Measurements from ENCODE around the gene PPM1E. TPM values are rescaled to one million over a fixed set of nuclear protein-coding genes. Genes with fewer than 3 reads are reported as not detected.

PPM1E gene
- total and polyA plus RNA-seq, 7 donors, result 0.01 to 0.24 (median 0.10) TPM; not detected in 3

GRCh38 chr17:58966208-58966607, 210.6 kb downstream of the PPM1E start:
- intact Hi-C loops (cut with DNase I), result no loop called here
- WGBS, 3 donors, result 90 to 94% (median 91%) methylated on average over 3 of the region's 3 CpGs
- Histone ChIP-seq H3K4me1 (no peaks in the 10 kb centered on the region), H3K36me3 (ENCODE audit: insufficient read depth in 1 of 2, low read depth in 1 of 2) (no peaks in the 10 kb centered on the region), H3K27ac (no peak overlapping the region), H3K9me3 (no peaks in the 10 kb centered on the region), H3K4me3 (no peak overlapping the region), H3K27me3 (ENCODE audit: insufficient read depth in 3 of 3, low read length in 2 of 3) (no peaks in the 10 kb centered on the region)
- DNase-seq (no peak), ATAC-seq (no peak)
- TF ChIP-seq, protein P1, sequence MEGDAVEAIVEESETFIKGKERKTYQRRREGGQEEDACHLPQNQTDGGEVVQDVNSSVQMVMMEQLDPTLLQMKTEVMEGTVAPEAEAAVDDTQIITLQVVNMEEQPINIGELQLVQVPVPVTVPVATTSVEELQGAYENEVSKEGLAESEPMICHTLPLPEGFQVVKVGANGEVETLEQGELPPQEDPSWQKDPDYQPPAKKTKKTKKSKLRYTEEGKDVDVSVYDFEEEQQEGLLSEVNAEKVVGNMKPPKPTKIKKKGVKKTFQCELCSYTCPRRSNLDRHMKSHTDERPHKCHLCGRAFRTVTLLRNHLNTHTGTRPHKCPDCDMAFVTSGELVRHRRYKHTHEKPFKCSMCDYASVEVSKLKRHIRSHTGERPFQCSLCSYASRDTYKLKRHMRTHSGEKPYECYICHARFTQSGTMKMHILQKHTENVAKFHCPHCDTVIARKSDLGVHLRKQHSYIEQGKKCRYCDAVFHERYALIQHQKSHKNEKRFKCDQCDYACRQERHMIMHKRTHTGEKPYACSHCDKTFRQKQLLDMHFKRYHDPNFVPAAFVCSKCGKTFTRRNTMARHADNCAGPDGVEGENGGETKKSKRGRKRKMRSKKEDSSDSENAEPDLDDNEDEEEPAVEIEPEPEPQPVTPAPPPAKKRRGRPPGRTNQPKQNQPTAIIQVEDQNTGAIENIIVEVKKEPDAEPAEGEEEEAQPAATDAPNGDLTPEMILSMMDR (IDR thresholded peaks at IDR 0.05), result no peak

DNA sequence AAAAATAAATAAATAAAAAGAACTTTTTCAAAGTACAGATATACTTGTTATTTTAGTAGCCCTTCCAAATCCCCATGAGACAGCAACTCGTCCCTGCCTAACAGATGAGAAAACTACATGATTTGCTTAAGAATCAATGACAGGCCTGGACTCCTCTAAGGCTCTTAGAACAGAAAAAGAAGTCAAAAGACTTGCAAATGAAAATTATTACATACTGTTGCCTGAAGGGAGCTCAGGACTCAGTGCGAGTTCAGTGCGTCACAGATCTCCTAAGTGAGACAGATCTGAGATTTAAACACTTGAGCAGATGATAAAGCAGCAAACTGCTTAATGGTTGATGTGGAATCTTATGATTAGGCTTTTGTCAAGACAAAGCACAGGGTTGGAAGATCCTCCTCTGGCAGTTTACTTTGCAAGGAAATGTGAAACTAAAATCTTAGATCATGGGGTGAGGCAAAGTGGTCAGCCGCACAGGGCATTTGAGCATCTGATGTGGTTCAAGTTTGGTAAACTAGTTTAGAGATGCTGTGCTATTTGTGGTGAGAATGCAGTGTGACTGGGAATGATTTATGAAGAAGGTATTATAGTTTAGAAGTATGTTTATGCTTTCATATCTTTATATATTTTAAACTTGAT, 212.9 kb downstream of the PPM1E start:
- Histone ChIP-seq H3K27ac (no peak overlapping the region), H3K4me3 (no peak overlapping the region), H3K36me3 (ENCODE audit: insufficient read depth in 1 of 2, low read depth in 1 of 2) (no peaks in the 10 kb centered on the region), H3K27me3 (ENCODE audit: insufficient read depth in 3 of 3, low read length in 2 of 3) (no peaks in the 10 kb centered on the region), H3K4me1 (no peaks in the 10 kb centered on the region), H3K9me3 (no peaks in the 10 kb centered on the region)
- ATAC-seq, result no peak
- no peak for DNase-seq
- TF ChIP-seq, protein P1 (IDR thresholded peaks at IDR 0.05), result no peak
- intact Hi-C loops (cut with DNase I), result no loop called here
- 62 to 70% (median 63%) methylated on average over 4 of the region's 4 CpGs for WGBS, 3 donors

GRCh38 chr17:58969156-58969555, 213.5 kb downstream of the PPM1E start:
- no peak for DNase-seq
- Histone ChIP-seq H3K9me3 (no peaks in the 10 kb centered on the region), H3K4me1 (no peaks in the 10 kb centered on the region), H3K27me3 (ENCODE audit: insufficient read depth in 3 of 3, low read length in 2 of 3) (no peaks in the 10 kb centered on the region), H3K4me3 (no peak overlapping the region), H3K36me3 (ENCODE audit: insufficient read depth in 1 of 2, low read depth in 1 of 2) (no peaks in the 10 kb centered on the region), H3K27ac (no peak overlapping the region)
- WGBS, 3 donors, result 15 to 40% (median 20%) methylated on average over 1 of the region's 1 CpG
- ATAC-seq, result no peak
- intact Hi-C loops (cut with DNase I), result no loop called here
- TF ChIP-seq, protein P1 (IDR thresholded peaks at IDR 0.05), result no peak

DNA sequence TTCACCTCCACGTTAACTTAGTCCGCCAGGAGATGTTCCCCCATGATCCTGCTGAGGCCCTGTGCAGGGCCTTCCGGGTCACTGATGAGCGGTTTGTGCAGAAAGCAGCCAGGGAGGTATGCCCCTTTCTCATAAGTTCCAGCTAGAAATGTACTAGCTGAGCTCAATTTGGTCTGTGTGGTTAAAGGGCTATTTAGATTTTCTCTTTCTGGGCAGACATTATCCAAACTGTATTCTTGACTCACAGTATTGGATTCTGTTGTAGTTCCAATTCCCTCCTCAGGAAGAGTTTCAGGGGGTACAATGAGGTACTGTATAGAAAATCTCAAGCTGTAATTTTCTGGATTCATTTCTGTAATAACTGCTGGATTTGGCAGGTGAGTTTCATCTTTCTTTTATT, 214.0 kb downstream of the PPM1E start:
- H3K27ac ChIP-seq, result no peak overlapping the region
- H3K27me3 ChIP-seq (ENCODE audit: insufficient read depth in 3 of 3, low read length in 2 of 3), result no peaks in the 10 kb centered on the region
- no peak for DNase-seq
- 90 to 92% (median 91%) methylated on average over 4 of the region's 4 CpGs for WGBS, 3 donors
- H3K36me3 ChIP-seq (ENCODE audit: insufficient read depth in 1 of 2, low read depth in 1 of 2), result no peaks in the 10 kb centered on the region
- ATAC-seq, result no peak
- intact Hi-C loops (cut with DNase I), result no loop called here
- TF ChIP-seq, protein P1 (IDR thresholded peaks at IDR 0.05), result no peak
- no peak overlapping the region for H3K4me3 ChIP-seq
- H3K4me1 ChIP-seq, result no peaks in the 10 kb centered on the region
- H3K9me3 ChIP-seq, result no peaks in the 10 kb centered on the region

Measured in psoas muscle (tissue), 8 donors.